Fibroblast of lung (primary cell): Measurements from ENCODE around the gene SGSM2. TPM values are rescaled to one million over a fixed set of nuclear protein-coding genes. Genes with fewer than 3 reads are reported as not detected.

Experiments
- DNase-seq, 2 donors: peaks; one replicate each; pipeline versions ENCODE4 v3.0.0 to v3.0.0-alpha.2; 2010; ENCODE audit warnings: low read depth in 2 of 2
- H2AFZ ChIP-seq: 2 replicates; pipeline ENCODE4 v1.5.1; 2012; ENCODE audit warnings: low read length, control low read depth, inconsistent platforms
- H3K27ac ChIP-seq: 2 replicates; pipeline ENCODE4 v1.5.1; 2011; ENCODE audit warnings: low read length, control low read depth; ENCODE audit not compliant: insufficient read depth
- H3K27me3 ChIP-seq: 2 replicates; pipeline ENCODE4 v1.5.1; 2011; ENCODE audit warnings: mild to moderate bottlenecking, low read length; ENCODE audit not compliant: control insufficient read depth, insufficient read depth
- H3K36me3 ChIP-seq: 2 replicates; pipeline ENCODE4 v1.5.1; 2011; ENCODE audit warnings: low read length; ENCODE audit not compliant: control insufficient read depth, insufficient read depth
- H3K4me1 ChIP-seq: 2 replicates; pipeline ENCODE4 v1.5.1; 2011; ENCODE audit warnings: low read length; ENCODE audit not compliant: control insufficient read depth, insufficient read depth; ENCODE audit errors: extremely low read depth
- H3K4me2 ChIP-seq: 2 replicates; pipeline ENCODE4 v1.5.1; 2011; ENCODE audit warnings: low read length, control low read depth; ENCODE audit not compliant: insufficient read depth; ENCODE audit errors: extremely low read depth
- H3K4me3 ChIP-seq, 4 experiments: fragments of 200-600 bp in 1 of 4; sonication (generic) in 1 of 4; replicated peaks in 1 of 4; 2 replicates each; pipeline ENCODE4 v1.5.1; 2011 to 2016; ENCODE audit warnings: low read length in 4 of 4, low read depth in 3 of 4, mild to moderate bottlenecking in 3 of 4, control low read depth in 2 of 4, inconsistent platforms in 1 of 4, mixed read lengths in 1 of 4; ENCODE audit not compliant: insufficient read depth in 1 of 4; ENCODE audit errors: control extremely low read depth in 1 of 4
- H3K79me2 ChIP-seq: 2 replicates; pipeline ENCODE4 v1.5.1; 2012; ENCODE audit warnings: mild to moderate bottlenecking, low read length, inconsistent platforms; ENCODE audit not compliant: control insufficient read depth, insufficient read depth
- H3K9ac ChIP-seq: 2 replicates; pipeline ENCODE4 v1.5.1; 2011; ENCODE audit warnings: mild to moderate bottlenecking, low read length, control low read depth; ENCODE audit not compliant: insufficient read depth
- H3K9me3 ChIP-seq: 2 replicates; pipeline ENCODE4 v1.5.1; 2012; ENCODE audit warnings: low read depth, low read length; ENCODE audit not compliant: control insufficient read depth, insufficient read depth
- H4K20me1 ChIP-seq: 2 replicates; pipeline ENCODE4 v1.5.1; 2011; ENCODE audit warnings: low read length; ENCODE audit not compliant: control insufficient read depth, insufficient read depth; ENCODE audit errors: extremely low read depth
- CTCF ChIP-seq, 2 donors: IDR thresholded peaks in 1 of 2; conservative IDR thresholded peaks in 1 of 2; 1 replicate in 1 of 2; 2 replicates in 1 of 2; pipeline ENCODE4 v1.5.1; 2011 to 2012; ENCODE audit warnings: low read length in 2 of 2, control low read depth in 1 of 2, inconsistent platforms in 1 of 2, low read depth in 1 of 2, mild to moderate bottlenecking in 1 of 2
- EZH2 ChIP-seq: IDR thresholded peaks from 2 replicates; pipeline ENCODE4 v1.5.1; 2012; ENCODE audit warnings: low read length, control low read depth, mild to moderate bottlenecking; ENCODE audit errors: missing control alignments
- polyA plus RNA-seq, 2 donors: library from polyadenylated mRNA; depleted of rRNA in 1 of 2; stranded (reverse) in 1 of 2; unstranded in 1 of 2; fragments of >200 nt; gene quantifications; 2 replicates each; pipeline ENCODE4 v1.2.1, GENCODE V29; 2011 to 2012; ENCODE audit warnings: missing spikeins in 1 of 2
- total RNA-seq: library from RNA; depleted of rRNA; stranded (reverse); fragments of >200 nt; gene quantifications from 2 replicates; pipeline ENCODE4 v1.2.1, GENCODE V29; 2014

SGSM2 gene
- total and polyA plus RNA-seq, 2 donors (not counting 1 experiment from before 2014, with no cell fraction given) = 23.4 to 31.5 TPM

- no peak overlapping the region for H2AFZ ChIP-seq
- no peak for DNase-seq
- no peak overlapping the region for H3K9ac ChIP-seq
- H3K4me2 ChIP-seq = no peak overlapping the region
- TF ChIP-seq CTCF (conservative IDR thresholded peaks at IDR 0.05 in 1 of 2, IDR thresholded peaks at IDR 0.05 in 1 of 2; ENCODE audit: low read depth in 1 of 2, low read length in 2 of 2) (no peak), EZH2 (no peak)
- H3K4me1 ChIP-seq = peaks cover 14% of the 10 kb centered on the region
- H3K27ac ChIP-seq = no peak overlapping the region
- H3K27me3 ChIP-seq = no peaks in the 10 kb centered on the region
- no peaks in the 10 kb centered on the region for H3K9me3 ChIP-seq
- no peaks in the 10 kb centered on the region for H3K79me2 ChIP-seq
- peaks cover 7% of the 10 kb centered on the region for H3K36me3 ChIP-seq
- no peaks in the 10 kb centered on the region for H4K20me1 ChIP-seq
- H3K4me3 ChIP-seq = no peak overlapping the region
These were observed 77.3 kb downstream of the SGSM2 start for GRCh38 chr17:2414446-2415064.

GRCh38 chr17:2415081-2415480 lies 77.8 kb downstream of the SGSM2 start:
- DNase-seq = no peak
- no peak for TF ChIP-seq CTCF (conservative IDR thresholded peaks at IDR 0.05 in 1 of 2, IDR thresholded peaks at IDR 0.05 in 1 of 2; ENCODE audit: low read depth in 1 of 2, low read length in 2 of 2)
- TF ChIP-seq EZH2 = no peak

GRCh38 chr17:2416010-2416734 lies 78.9 kb downstream of the SGSM2 start:
- no peak overlapping the region for H3K9ac ChIP-seq

More at GRCh38 chr17:2415081-2415480, 77.8 kb downstream of the SGSM2 start:
- H4K20me1 ChIP-seq = no peaks in the 10 kb centered on the region
- no peaks in the 10 kb centered on the region for H3K9me3 ChIP-seq
- peaks cover 16% of the 10 kb centered on the region for H3K4me1 ChIP-seq
- peaks cover 7% of the 10 kb centered on the region for H3K36me3 ChIP-seq
- H3K9ac ChIP-seq = no peak overlapping the region
- no peak overlapping the region for H3K4me2 ChIP-seq
- H3K4me3 ChIP-seq = no peak overlapping the region
- no peak overlapping the region for H2AFZ ChIP-seq
- no peak overlapping the region for H3K27ac ChIP-seq
- no peaks in the 10 kb centered on the region for H3K79me2 ChIP-seq
- H3K27me3 ChIP-seq = no peaks in the 10 kb centered on the region

More at GRCh38 chr17:2416010-2416734, 78.9 kb downstream of the SGSM2 start:
- H2AFZ ChIP-seq = no peak overlapping the region
- no peak overlapping the region for H3K27ac ChIP-seq
- H3K36me3 ChIP-seq = peaks cover 7% of the 10 kb centered on the region
- DNase-seq = peak; percentile 73 to 91
- H3K4me2 ChIP-seq = no peak overlapping the region
- H3K4me1 ChIP-seq = peaks cover 16% of the 10 kb centered on the region
- TF ChIP-seq EZH2 = no peak
- TF ChIP-seq CTCF (conservative IDR thresholded peaks at IDR 0.05 in 1 of 2, IDR thresholded peaks at IDR 0.05 in 1 of 2; ENCODE audit: low read depth in 1 of 2, low read length in 2 of 2) = peak; percentile 94 to 95
- no peak overlapping the region for H3K4me3 ChIP-seq
- H3K9me3 ChIP-seq = no peaks in the 10 kb centered on the region
- H4K20me1 ChIP-seq = no peaks in the 10 kb centered on the region
- H3K79me2 ChIP-seq = no peaks in the 10 kb centered on the region
- no peaks in the 10 kb centered on the region for H3K27me3 ChIP-seq
